OCI-LY1 (cell line): Measurements from ENCODE around the gene RAPGEF2.

ENCODE experiments used
- H2AFZ ChIP-seq: fragments of 200-600 bp; sonication (generic), shearing (Covaris generic); 2 replicates; pipeline ENCODE4 v1.6.0; 2014; ENCODE audit warnings: antibody characterized with exemption, mild to moderate bottlenecking, low read length
- H3F3A ChIP-seq: fragments of 200-600 bp; sonication (generic), shearing (Covaris generic); 2 replicates; pipeline ENCODE4 v1.6.0; 2014; ENCODE audit warnings: mild to moderate bottlenecking, antibody characterized with exemption, low read length, moderate library complexity; ENCODE audit not compliant: insufficient read depth
- H3K27ac ChIP-seq: fragments of 200-600 bp; sonication (generic); 2 replicates; pipeline ENCODE4 v1.5.1; 2014; ENCODE audit warnings: low read length, mixed run types, mild to moderate bottlenecking, low read depth; ENCODE audit not compliant: poor library complexity, severe bottlenecking
- H3K27me3 ChIP-seq: fragments of 200-600 bp; sonication (generic); 2 replicates; pipeline ENCODE4 v1.6.0; 2014; ENCODE audit warnings: antibody characterized with exemption, mild to moderate bottlenecking, low read length, moderate library complexity; ENCODE audit not compliant: insufficient read depth
- H3K36me3 ChIP-seq: fragments of 200-600 bp; sonication (generic); 2 replicates; pipeline ENCODE4 v1.6.1; 2014; ENCODE audit warnings: mild to moderate bottlenecking, antibody characterized with exemption, low read length, moderate library complexity, mixed read lengths; ENCODE audit not compliant: insufficient read depth
- H3K4me1 ChIP-seq: fragments of 200-600 bp; sonication (generic); 2 replicates; pipeline ENCODE4 v1.5.1; 2014; ENCODE audit warnings: mild to moderate bottlenecking, low read length, moderate library complexity; ENCODE audit not compliant: insufficient read depth, severe bottlenecking
- H3K4me2 ChIP-seq: fragments of 200-600 bp; sonication (generic), shearing (Covaris generic); 2 replicates; pipeline ENCODE4 v1.6.1; 2014; ENCODE audit warnings: low read length
- H3K4me3 ChIP-seq: fragments of 200-600 bp; sonication (generic); 2 replicates; pipeline ENCODE4 v1.5.1; 2014; ENCODE audit warnings: low read length, low read depth, mild to moderate bottlenecking, mixed read lengths; ENCODE audit not compliant: poor library complexity, severe bottlenecking
- H3K79me2 ChIP-seq: fragments of 200-600 bp; shearing (Covaris generic); 2 replicates; pipeline ENCODE4 v1.6.1; 2016; ENCODE audit warnings: mixed run types, low read length, mixed read lengths; ENCODE audit not compliant: insufficient read depth
- H3K9ac ChIP-seq: fragments of 200-600 bp; sonication (generic), shearing (Covaris generic); 2 replicates; pipeline ENCODE4 v1.6.1; 2014; ENCODE audit warnings: mild to moderate bottlenecking, low read length, mixed read lengths
- H3K9me2 ChIP-seq: fragments of 200-600 bp; sonication (generic), shearing (Covaris generic); 2 replicates; pipeline ENCODE4 v1.6.1; 2014; ENCODE audit warnings: low read depth, mild to moderate bottlenecking, low read length, mixed read lengths
- H3K9me3 ChIP-seq: fragments of 200-600 bp; shearing (Covaris generic); 2 replicates; pipeline ENCODE4 v1.6.1; 2014; ENCODE audit warnings: low read length, mixed read lengths
- H4K20me1 ChIP-seq: fragments of 200-600 bp; sonication (generic), shearing (Covaris generic); 2 replicates; pipeline ENCODE4 v1.6.0; 2016; ENCODE audit warnings: mild to moderate bottlenecking, low read length; ENCODE audit not compliant: insufficient read depth
- CTCF ChIP-seq: fragments of 200-600 bp; sonication (generic), shearing (Covaris generic); IDR thresholded peaks from 2 replicates; pipeline ENCODE4 v1.5.1; 2017; ENCODE audit warnings: mild to moderate bottlenecking, antibody characterized with exemption, low read length, moderate library complexity, mixed read lengths
- EZH2 ChIP-seq: fragments of 200-600 bp; sonication (generic), shearing (Covaris generic); IDR thresholded peaks from 2 replicates; pipeline ENCODE4 v1.8.0; 2017; ENCODE audit warnings: borderline replicate concordance, mixed run types, mild to moderate bottlenecking, antibody characterized with exemption, low read length, moderate library complexity, mixed read lengths

RAPGEF2 gene

GRCh38 chr4:159175085-159175988, 72.5 kb downstream of the RAPGEF2 start:
- Histone ChIP-seq H2AFZ (no peak overlapping the region), H3K4me1 (no peaks in the 10 kb centered on the region), H3K9me3 (no peaks in the 10 kb centered on the region), H4K20me1 (no peaks in the 10 kb centered on the region), H3K27me3 (no peaks in the 10 kb centered on the region), H3K36me3 (no peaks in the 10 kb centered on the region), H3K27ac (no peak overlapping the region), H3K79me2 (no peaks in the 10 kb centered on the region), H3K4me3 (no peak overlapping the region), H3K9me2 (no peaks in the 10 kb centered on the region), H3K4me2 (no peak overlapping the region), H3K9ac (no peak overlapping the region), H3F3A (no peaks in the 10 kb centered on the region)
- peak; percentile 75 for TF ChIP-seq CTCF
- TF ChIP-seq EZH2: no peak

GRCh38 chr4:159175989-159176375, 73.1 kb downstream of the RAPGEF2 start:
- no peaks in the 10 kb centered on the region for H3K79me2 ChIP-seq
- no peak overlapping the region for H2AFZ ChIP-seq
- no peak overlapping the region for H3K4me2 ChIP-seq

More at GRCh38 chr4:159175989-159176375, 73.1 kb downstream of the RAPGEF2 start:
- Histone ChIP-seq H3K27ac (no peak overlapping the region), H3K4me1 (no peaks in the 10 kb centered on the region), H3K36me3 (no peaks in the 10 kb centered on the region), H3K27me3 (no peaks in the 10 kb centered on the region), H3K9me2 (no peaks in the 10 kb centered on the region), H3K9ac (no peak overlapping the region), H3K9me3 (no peaks in the 10 kb centered on the region), H4K20me1 (no peaks in the 10 kb centered on the region), H3K4me3 (no peak overlapping the region), H3F3A (no peaks in the 10 kb centered on the region)
- no peak for TF ChIP-seq CTCF
- no peak for TF ChIP-seq EZH2
